Osteocyte (in vitro differentiated cells): Measurements from ENCODE around the gene CLEC2L. TPM values are rescaled to one million over a fixed set of nuclear protein-coding genes. Genes with fewer than 3 reads are reported as not detected.

ENCODE experiments used
- DNase-seq: peaks from one replicate; pipeline ENCODE4 v3.0.0; 2021; ENCODE audit warnings: mixed read lengths; ENCODE audit not compliant: unreplicated experiment; ENCODE audit errors: extremely low spot score
- H3K27ac Mint-ChIP-seq: one replicate; pipeline ENCODE4 v1.8.0; 2021; ENCODE audit warnings: mild to moderate bottlenecking, mixed read lengths; ENCODE audit not compliant: unreplicated experiment
- H3K27me3 Mint-ChIP-seq: one replicate; pipeline ENCODE4 v1.8.0; 2021; ENCODE audit warnings: mixed read lengths; ENCODE audit not compliant: unreplicated experiment
- H3K36me3 Mint-ChIP-seq: one replicate; pipeline ENCODE4 v1.8.0; 2021; ENCODE audit warnings: mixed read lengths; ENCODE audit not compliant: unreplicated experiment
- H3K4me1 Mint-ChIP-seq: one replicate; pipeline ENCODE4 v1.8.0; 2021; ENCODE audit warnings: mixed read lengths; ENCODE audit not compliant: unreplicated experiment
- H3K4me3 Mint-ChIP-seq: one replicate; pipeline ENCODE4 v1.8.0; 2021; ENCODE audit warnings: mild to moderate bottlenecking, moderate library complexity, mixed read lengths; ENCODE audit not compliant: unreplicated experiment
- H3K9me3 Mint-ChIP-seq: one replicate; pipeline ENCODE4 v1.8.0; 2021; ENCODE audit warnings: mixed read lengths; ENCODE audit not compliant: unreplicated experiment
- total RNA-seq: library from RNA; stranded (reverse); gene quantifications from 2 replicates; pipeline ENCODE4 v1.2.1, GENCODE V29; 2021
- TF ChIP-seq, protein P1 (sequence below): fragments of 200-600 bp; sonication (generic); IDR thresholded peaks from 2 replicates; pipeline ENCODE4 v1.5.0; 2021; ENCODE audit warnings: antibody characterized with exemption, mild to moderate bottlenecking, moderate library complexity

The CLEC2L gene
- total RNA-seq, 1 donor from 2014 or later = not detected

DNA sequence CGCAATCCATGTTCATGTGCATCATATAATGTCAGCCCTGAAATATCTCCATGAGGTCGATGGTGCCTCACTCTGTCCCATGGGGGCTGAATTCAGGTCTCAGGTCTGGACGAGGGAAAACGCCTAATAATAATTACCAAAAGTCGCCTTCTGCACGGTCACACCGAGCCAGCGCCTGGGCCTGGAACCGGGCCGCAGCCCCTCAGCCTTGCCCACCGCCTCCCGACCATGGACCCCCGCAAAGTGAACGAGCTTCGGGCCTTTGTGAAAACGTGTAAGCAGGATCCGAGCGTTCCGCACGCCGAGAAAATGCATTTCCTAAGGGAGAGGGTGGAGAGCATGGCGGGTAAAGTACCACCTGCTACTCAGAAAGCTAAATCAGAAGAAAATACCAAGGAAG lies 21.3 kb upstream of the CLEC2L start:
- Mint-ChIP-seq H3K27me3 (peaks cover 7% of the 10 kb centered on the region), H3K27ac (no peak overlapping the region), H3K4me1 (peaks cover 5% of the 10 kb centered on the region), H3K36me3 (no peaks in the 10 kb centered on the region), H3K4me3 (no peak overlapping the region), H3K9me3 (no peaks in the 10 kb centered on the region)
- no peak for DNase-seq
- TF ChIP-seq, protein P1, sequence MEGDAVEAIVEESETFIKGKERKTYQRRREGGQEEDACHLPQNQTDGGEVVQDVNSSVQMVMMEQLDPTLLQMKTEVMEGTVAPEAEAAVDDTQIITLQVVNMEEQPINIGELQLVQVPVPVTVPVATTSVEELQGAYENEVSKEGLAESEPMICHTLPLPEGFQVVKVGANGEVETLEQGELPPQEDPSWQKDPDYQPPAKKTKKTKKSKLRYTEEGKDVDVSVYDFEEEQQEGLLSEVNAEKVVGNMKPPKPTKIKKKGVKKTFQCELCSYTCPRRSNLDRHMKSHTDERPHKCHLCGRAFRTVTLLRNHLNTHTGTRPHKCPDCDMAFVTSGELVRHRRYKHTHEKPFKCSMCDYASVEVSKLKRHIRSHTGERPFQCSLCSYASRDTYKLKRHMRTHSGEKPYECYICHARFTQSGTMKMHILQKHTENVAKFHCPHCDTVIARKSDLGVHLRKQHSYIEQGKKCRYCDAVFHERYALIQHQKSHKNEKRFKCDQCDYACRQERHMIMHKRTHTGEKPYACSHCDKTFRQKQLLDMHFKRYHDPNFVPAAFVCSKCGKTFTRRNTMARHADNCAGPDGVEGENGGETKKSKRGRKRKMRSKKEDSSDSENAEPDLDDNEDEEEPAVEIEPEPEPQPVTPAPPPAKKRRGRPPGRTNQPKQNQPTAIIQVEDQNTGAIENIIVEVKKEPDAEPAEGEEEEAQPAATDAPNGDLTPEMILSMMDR = no peak

DNA sequence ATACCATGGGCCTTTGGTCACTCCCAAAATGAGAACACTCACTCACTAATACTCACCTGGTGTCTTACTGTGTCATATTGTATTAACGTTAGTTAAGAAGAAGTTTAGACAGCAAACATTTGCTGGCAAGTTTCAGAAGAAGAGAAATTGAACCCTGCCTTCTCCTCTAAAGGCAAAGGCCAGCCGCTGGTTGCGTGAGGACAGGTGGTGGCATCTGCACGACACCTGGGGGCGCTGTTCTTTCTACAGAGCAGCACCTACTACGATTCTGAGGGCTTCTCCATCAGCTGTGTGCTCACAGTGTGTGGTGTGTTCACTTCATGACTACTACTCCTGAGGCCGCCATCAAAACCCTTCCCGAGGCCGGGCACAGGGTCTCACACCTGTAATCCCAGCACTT lies 17.9 kb upstream of the CLEC2L start:
- Mint-ChIP-seq H3K27me3 (no peaks in the 10 kb centered on the region), H3K9me3 (no peaks in the 10 kb centered on the region), H3K36me3 (no peaks in the 10 kb centered on the region), H3K4me1 (no peaks in the 10 kb centered on the region), H3K27ac (no peak overlapping the region), H3K4me3 (no peak overlapping the region)
- TF ChIP-seq, protein P1 = peak; percentile 23
- no peak for DNase-seq

DNA sequence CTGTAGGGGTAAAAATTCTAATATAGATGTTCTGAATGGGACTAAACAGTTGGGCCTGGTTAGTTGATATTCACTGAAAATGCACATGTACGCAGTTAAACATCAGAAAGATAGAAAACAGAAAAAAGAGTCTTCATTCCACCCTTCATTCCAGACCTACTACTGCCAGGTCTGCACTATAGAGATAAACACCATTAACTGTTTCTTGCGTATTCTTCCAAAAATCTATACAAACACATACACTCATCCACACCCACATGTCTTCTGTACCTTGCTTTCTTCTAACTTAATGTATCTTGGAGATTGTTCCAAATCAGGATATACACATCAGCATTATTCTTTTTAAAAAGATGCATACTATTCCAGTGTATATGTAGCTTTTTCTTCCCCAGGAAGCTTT lies 13.9 kb upstream of the CLEC2L start:
- Mint-ChIP-seq H3K4me1 (no peaks in the 10 kb centered on the region), H3K27ac (no peak overlapping the region), H3K36me3 (no peaks in the 10 kb centered on the region), H3K4me3 (no peak overlapping the region), H3K27me3 (peaks cover 4% of the 10 kb centered on the region), H3K9me3 (no peaks in the 10 kb centered on the region)
- no peak for DNase-seq
- TF ChIP-seq, protein P1 = no peak

DNA sequence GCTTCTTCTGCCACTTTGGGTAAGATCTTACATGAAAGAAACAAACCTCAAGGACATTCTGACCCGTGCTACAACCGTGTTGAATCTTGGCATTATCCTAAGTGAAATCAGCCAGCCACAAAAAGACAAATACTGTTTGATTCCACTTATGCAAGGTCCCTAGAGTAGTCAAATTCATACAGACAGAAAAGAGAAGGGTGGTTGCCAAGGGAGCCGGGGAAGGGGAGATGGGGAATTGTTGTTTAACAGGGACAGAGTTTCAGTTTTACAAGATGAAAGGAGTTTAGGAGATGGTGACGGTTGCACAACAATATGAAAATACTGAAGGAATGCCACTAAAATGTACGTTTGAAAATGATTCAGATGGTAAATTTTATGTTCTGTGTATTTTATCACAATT lies 12.2 kb upstream of the CLEC2L start:
- no peak overlapping the region for H3K4me3 Mint-ChIP-seq
- no peaks in the 10 kb centered on the region for H3K36me3 Mint-ChIP-seq
- H3K27ac Mint-ChIP-seq = no peak overlapping the region
- H3K4me1 Mint-ChIP-seq = no peaks in the 10 kb centered on the region
- H3K27me3 Mint-ChIP-seq = peaks cover 4% of the 10 kb centered on the region
- no peaks in the 10 kb centered on the region for H3K9me3 Mint-ChIP-seq
- TF ChIP-seq, protein P1 = no peak
- DNase-seq = no peak

- H3K36me3 Mint-ChIP-seq = no peaks in the 10 kb centered on the region
- TF ChIP-seq, protein P1 = no peak
- H3K27me3 Mint-ChIP-seq = peaks cover 9% of the 10 kb centered on the region
- no peak overlapping the region for H3K27ac Mint-ChIP-seq
- no peaks in the 10 kb centered on the region for H3K4me1 Mint-ChIP-seq
- no peak overlapping the region for H3K4me3 Mint-ChIP-seq
- no peak for DNase-seq
- H3K9me3 Mint-ChIP-seq = no peaks in the 10 kb centered on the region
Observed at GRCh38 chr7:139515266-139515665, 8.2 kb upstream of the CLEC2L start.
